ENCODE data around the gene MSI2.

MSI2 gene

DNA sequence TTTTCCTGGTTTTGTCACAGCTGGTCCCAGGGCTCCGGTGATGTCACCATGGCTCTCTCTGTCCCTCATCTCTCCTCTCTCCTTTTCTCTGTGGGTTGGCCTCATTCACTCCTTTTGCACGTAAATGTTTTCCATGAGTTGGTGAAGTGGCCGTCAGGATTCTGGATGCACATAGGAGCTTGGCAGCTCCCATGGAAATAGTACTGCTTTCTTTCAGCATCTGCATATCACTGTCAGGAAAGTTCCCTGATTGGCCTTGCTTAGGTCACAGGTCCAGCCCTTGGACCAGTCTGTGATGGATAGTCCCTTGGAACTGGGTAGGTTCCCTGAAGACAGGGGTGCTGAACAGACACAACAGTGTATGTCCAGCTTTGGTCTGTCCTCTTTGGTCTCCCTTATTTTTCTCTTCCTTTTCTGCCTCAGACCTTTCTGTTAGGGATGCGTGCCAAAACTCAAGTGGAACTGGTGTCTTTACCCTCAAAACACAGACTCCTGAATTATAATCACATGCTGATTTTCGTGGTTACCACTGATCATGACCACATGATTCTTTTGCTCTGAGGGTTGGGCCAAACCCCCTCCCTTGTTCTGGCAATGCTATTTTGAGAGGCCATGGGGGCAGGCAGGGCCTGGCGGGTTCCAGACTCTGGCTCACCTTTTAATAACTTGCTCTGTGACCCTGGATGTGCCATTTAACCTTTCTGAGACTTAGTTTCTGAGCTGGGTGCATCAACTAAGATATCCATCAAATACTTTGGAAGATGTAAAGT, 99.0 kb downstream of the MSI2 start:
- Histone ChIP-seq H3K9me2 (replicated peaks; ENCODE audit: low read depth, low read length) (no peaks in the 10 kb centered on the region), H3K36me3 (ENCODE audit: insufficient read depth, low read length) (peaks cover 42% of the 10 kb centered on the region; the same call in 1 of the 2 replicates), H3K79me2 (ENCODE audit: insufficient read depth, low read length) (peaks cover 100% of the 10 kb centered on the region), H3K4me2 (ENCODE audit: low read depth, low read length, poor library complexity, severe bottlenecking) (peak overlapping the region; percentile 49), H3K9ac (ENCODE audit: low read depth, low read length, poor library complexity, severe bottlenecking) (no peak overlapping the region), H4K20me1 (ENCODE audit: insufficient read depth, low read length, poor library complexity, severe bottlenecking) (peaks cover 95% of the 10 kb centered on the region), H3K27me3 (ENCODE audit: insufficient read depth, low read length, poor library complexity, severe bottlenecking) (no peaks in the 10 kb centered on the region), H3K4me3 (ENCODE audit: low read length, poor library complexity, severe bottlenecking) (peak overlapping the region; percentile 7), H2AFZ (ENCODE audit: low read length) (no peak overlapping the region), H3K4me1 (ENCODE audit: insufficient read depth, low read length, poor library complexity, severe bottlenecking) (peaks cover 74% of the 10 kb centered on the region), H3K9me3 (ENCODE audit: insufficient read depth, low read depth, low read length) (no peaks in the 10 kb centered on the region), H3F3A (ENCODE audit: low read depth) (0 out of 2 replicates have a peak, but pooled peaks cover 5% of the 10 kb centered on the region)
- TF ChIP-seq EZH2phosphoT487 (IDR thresholded peaks at IDR 0.05; ENCODE audit: borderline replicate concordance) = no peak
- TF ChIP-seq, protein P1, sequence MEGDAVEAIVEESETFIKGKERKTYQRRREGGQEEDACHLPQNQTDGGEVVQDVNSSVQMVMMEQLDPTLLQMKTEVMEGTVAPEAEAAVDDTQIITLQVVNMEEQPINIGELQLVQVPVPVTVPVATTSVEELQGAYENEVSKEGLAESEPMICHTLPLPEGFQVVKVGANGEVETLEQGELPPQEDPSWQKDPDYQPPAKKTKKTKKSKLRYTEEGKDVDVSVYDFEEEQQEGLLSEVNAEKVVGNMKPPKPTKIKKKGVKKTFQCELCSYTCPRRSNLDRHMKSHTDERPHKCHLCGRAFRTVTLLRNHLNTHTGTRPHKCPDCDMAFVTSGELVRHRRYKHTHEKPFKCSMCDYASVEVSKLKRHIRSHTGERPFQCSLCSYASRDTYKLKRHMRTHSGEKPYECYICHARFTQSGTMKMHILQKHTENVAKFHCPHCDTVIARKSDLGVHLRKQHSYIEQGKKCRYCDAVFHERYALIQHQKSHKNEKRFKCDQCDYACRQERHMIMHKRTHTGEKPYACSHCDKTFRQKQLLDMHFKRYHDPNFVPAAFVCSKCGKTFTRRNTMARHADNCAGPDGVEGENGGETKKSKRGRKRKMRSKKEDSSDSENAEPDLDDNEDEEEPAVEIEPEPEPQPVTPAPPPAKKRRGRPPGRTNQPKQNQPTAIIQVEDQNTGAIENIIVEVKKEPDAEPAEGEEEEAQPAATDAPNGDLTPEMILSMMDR (conservative IDR thresholded peaks at IDR 0.05; ENCODE audit: low read length) = no peak

DNA sequence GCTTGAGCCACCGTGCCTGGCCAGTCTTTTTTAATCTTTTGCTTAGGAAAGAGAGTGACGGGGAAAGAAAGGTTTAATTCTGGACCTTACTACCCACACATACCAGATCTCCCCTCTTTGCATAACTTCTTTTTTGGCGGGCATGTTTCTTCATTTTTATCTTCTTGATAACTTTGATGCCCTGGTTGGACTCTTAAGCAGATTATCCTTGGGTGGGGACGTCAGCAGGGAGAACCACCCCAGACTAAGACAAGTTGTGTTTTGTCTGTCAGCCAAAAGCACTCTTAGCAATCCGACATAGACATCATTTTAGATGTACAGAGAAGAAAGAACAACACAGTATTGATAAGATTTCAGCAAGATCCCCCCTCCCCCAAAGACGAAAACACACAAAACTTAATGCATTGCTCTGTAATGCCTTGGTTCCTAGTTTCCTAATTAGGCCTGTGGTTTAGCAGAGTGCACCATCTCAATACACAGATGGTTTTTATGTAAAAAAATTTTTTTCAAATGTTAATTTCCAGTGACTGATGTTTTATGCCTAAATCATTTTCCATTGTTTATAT, 99.9 kb downstream of the MSI2 start:
- H3F3A ChIP-seq (ENCODE audit: low read depth) = 0 out of 2 replicates have a peak, but pooled peaks cover 5% of the 10 kb centered on the region
- peaks cover 42% of the 10 kb centered on the region; the same call in 1 of the 2 replicates for H3K36me3 ChIP-seq (ENCODE audit: insufficient read depth, low read length)
- peaks cover 95% of the 10 kb centered on the region for H4K20me1 ChIP-seq (ENCODE audit: insufficient read depth, low read length, poor library complexity, severe bottlenecking)
- peaks cover 79% of the 10 kb centered on the region for H3K4me1 ChIP-seq (ENCODE audit: insufficient read depth, low read length, poor library complexity, severe bottlenecking)
- H3K4me2 ChIP-seq (ENCODE audit: low read depth, low read length, poor library complexity, severe bottlenecking) = peak overlapping the region; percentile 49
- no peak overlapping the region for H3K9ac ChIP-seq (ENCODE audit: low read depth, low read length, poor library complexity, severe bottlenecking)
- H3K27me3 ChIP-seq (ENCODE audit: insufficient read depth, low read length, poor library complexity, severe bottlenecking) = no peaks in the 10 kb centered on the region
- peaks cover 100% of the 10 kb centered on the region for H3K79me2 ChIP-seq (ENCODE audit: insufficient read depth, low read length)
- H3K9me3 ChIP-seq (ENCODE audit: insufficient read depth, low read depth, low read length) = no peaks in the 10 kb centered on the region
- H3K9me2 ChIP-seq (replicated peaks; ENCODE audit: low read depth, low read length) = no peaks in the 10 kb centered on the region
- TF ChIP-seq EZH2phosphoT487 (IDR thresholded peaks at IDR 0.05; ENCODE audit: borderline replicate concordance) = no peak
- TF ChIP-seq, protein P1 (conservative IDR thresholded peaks at IDR 0.05; ENCODE audit: low read length) = no peak
- no peak overlapping the region for H2AFZ ChIP-seq (ENCODE audit: low read length)
- no peak overlapping the region for H3K4me3 ChIP-seq (ENCODE audit: low read length, poor library complexity, severe bottlenecking)

DNA sequence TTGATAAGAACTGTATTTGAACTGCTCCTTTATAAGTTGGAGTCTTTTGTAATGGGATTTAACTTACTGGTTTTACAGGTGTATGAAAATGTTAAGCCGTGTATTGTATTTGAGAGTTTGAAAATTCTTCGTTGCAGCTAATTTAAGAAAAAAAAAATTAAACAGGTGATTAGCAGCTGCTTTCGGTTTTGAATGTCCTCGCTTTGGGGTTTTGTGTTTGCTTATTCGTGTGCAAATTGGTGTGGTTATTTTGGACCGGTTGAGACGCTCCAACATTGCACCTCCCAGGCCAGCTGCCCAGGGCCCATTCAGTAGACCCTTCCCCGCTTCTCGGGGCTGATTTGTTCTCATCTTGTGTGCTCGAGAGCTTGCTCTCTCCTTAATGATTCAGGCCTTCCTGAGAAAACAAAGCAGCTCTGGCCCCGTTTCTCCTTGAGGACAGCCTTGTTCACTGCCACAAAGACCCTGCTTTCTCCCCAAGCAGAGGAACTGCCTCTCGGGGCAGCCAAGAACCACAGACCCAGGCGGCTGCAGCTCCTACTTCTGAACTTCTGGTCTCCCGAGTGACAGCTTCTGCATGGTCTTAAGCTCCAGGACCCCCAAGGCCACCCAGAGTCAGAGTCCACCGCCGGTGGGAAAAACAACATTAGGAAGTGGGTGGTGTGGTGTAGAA, 100.5 kb downstream of the MSI2 start:
- Histone ChIP-seq H3F3A (ENCODE audit: low read depth) (0 out of 2 replicates have a peak, but pooled peaks cover 5% of the 10 kb centered on the region), H2AFZ (ENCODE audit: low read length) (no peak overlapping the region), H3K9me3 (ENCODE audit: insufficient read depth, low read depth, low read length) (no peaks in the 10 kb centered on the region), H3K36me3 (ENCODE audit: insufficient read depth, low read length) (peaks cover 39% of the 10 kb centered on the region; the same call in 1 of the 2 replicates), H4K20me1 (ENCODE audit: insufficient read depth, low read length, poor library complexity, severe bottlenecking) (peaks cover 94% of the 10 kb centered on the region), H3K4me2 (ENCODE audit: low read depth, low read length, poor library complexity, severe bottlenecking) (peak overlapping the region; percentile 49), H3K4me1 (ENCODE audit: insufficient read depth, low read length, poor library complexity, severe bottlenecking) (peaks cover 79% of the 10 kb centered on the region), H3K4me3 (ENCODE audit: low read length, poor library complexity, severe bottlenecking) (no peak overlapping the region), H3K27me3 (ENCODE audit: insufficient read depth, low read length, poor library complexity, severe bottlenecking) (no peaks in the 10 kb centered on the region), H3K9ac (ENCODE audit: low read depth, low read length, poor library complexity, severe bottlenecking) (peak overlapping the region; percentile 2), H3K79me2 (ENCODE audit: insufficient read depth, low read length) (peaks cover 100% of the 10 kb centered on the region), H3K9me2 (replicated peaks; ENCODE audit: low read depth, low read length) (no peaks in the 10 kb centered on the region)
- no peak for TF ChIP-seq EZH2phosphoT487 (IDR thresholded peaks at IDR 0.05; ENCODE audit: borderline replicate concordance)
